Measurements from ENCODE around the gene PKLR.

The PKLR gene

GRCh38 chr1:155284476-155284875 is 16.8 kb downstream of the PKLR start:
- TF ChIP-seq CTCF (IDR thresholded peaks at IDR 0.05; ENCODE audit: control extremely low read depth, extremely low read depth, low read depth, missing control alignments), result no peak
- ChIA-PET CTCF (interaction anchor here (2.0 kb wide), 1 partner anchor 33 kb away, joined by 5 read pairs; no protein-coding TSS in a partner anchor), POLR2A (no interaction called here)
- no peak for DNase-seq (ENCODE audit: extremely low spot score)

- no peak for DNase-seq (ENCODE audit: extremely low spot score)
- ChIA-PET POLR2A (no interaction called here), CTCF (interaction anchor here (1.6 to 1.7 kb wide), 2 partner anchors 31 to 41 kb away, joined by 5 to 6 read pairs; no protein-coding TSS in a partner anchor)
- no peak for TF ChIP-seq CTCF (IDR thresholded peaks at IDR 0.05; ENCODE audit: control extremely low read depth, extremely low read depth, low read depth, missing control alignments)
These were observed 18.6 kb downstream of the PKLR start for GRCh38 chr1:155282488-155283091.

GRCh38 chr1:155279268-155279667 is 22.0 kb downstream of the PKLR start:
- POLR2A ChIA-PET, result no interaction called here
- CTCF ChIA-PET, result interaction anchor here (0.8 to 4.2 kb wide), 6 partner anchors 13 to 45 kb away, joined by 3 to 35 read pairs (median 6); partner anchors contain the start of gene FDPS
- no peak for DNase-seq (ENCODE audit: extremely low spot score)

GRCh38 chr1:155278689-155279160 is 22.5 kb downstream of the PKLR start:
- CTCF ChIA-PET, result interaction anchor here (0.8 to 4.2 kb wide), 11 partner anchors 9 to 45 kb away, joined by 3 to 35 read pairs (median 4); partner anchors contain the start of gene FDPS
- no peak for TF ChIP-seq CTCF (IDR thresholded peaks at IDR 0.05; ENCODE audit: control extremely low read depth, extremely low read depth, low read depth, missing control alignments)
- POLR2A ChIA-PET, result no interaction called here
- no peak for DNase-seq (ENCODE audit: extremely low spot score)

More at GRCh38 chr1:155279268-155279667, 22.0 kb downstream of the PKLR start:
- TF ChIP-seq CTCF (IDR thresholded peaks at IDR 0.05; ENCODE audit: control extremely low read depth, extremely low read depth, low read depth, missing control alignments), result no peak

- TF ChIP-seq CTCF (IDR thresholded peaks at IDR 0.05; ENCODE audit: control extremely low read depth, extremely low read depth, low read depth, missing control alignments), result peak; percentile 25
- POLR2A ChIA-PET, result no interaction called here
- CTCF ChIA-PET, result interaction anchor here (0.8 to 4.2 kb wide), 9 partner anchors 8 to 46 kb away, joined by 3 to 35 read pairs (median 4); partner anchors contain the start of gene FDPS
- peak; percentile 74 for DNase-seq (ENCODE audit: extremely low spot score)
These were observed 23.1 kb downstream of the PKLR start for GRCh38 chr1:155277902-155278688.
